ENCODE results near the gene SF3B5.

SF3B5 gene

GRCh38 chr6:144103026-144103563 is 7.7 kb upstream of the SF3B5 start:
- no peak for TF ChIP-seq CTCF (IDR thresholded peaks at IDR 0.05; ENCODE audit: poor library complexity, severe bottlenecking)
- H3K27ac ChIP-seq (ENCODE audit: poor library complexity, severe bottlenecking): no peak overlapping the region
- H3K9me3 ChIP-seq (ENCODE audit: severe bottlenecking): no peaks in the 10 kb centered on the region
- DNase-seq (ENCODE audit: low spot score) (no peak), ATAC-seq (ENCODE audit: low read depth) (no peak)
- H3K4me3 ChIP-seq (ENCODE audit: severe bottlenecking): no peak overlapping the region
- no peaks in the 10 kb centered on the region for H3K4me1 ChIP-seq (ENCODE audit: insufficient read depth, poor library complexity, severe bottlenecking)
- H3K36me3 ChIP-seq (ENCODE audit: low read depth): no peaks in the 10 kb centered on the region
- no peaks in the 10 kb centered on the region for H3K27me3 ChIP-seq (ENCODE audit: insufficient read depth, poor library complexity, severe bottlenecking)

GRCh38 chr6:144098993-144099392 is 3.6 kb upstream of the SF3B5 start:
- peaks cover 3% of the 10 kb centered on the region for H3K4me1 ChIP-seq (ENCODE audit: insufficient read depth, poor library complexity, severe bottlenecking)
- H3K27me3 ChIP-seq (ENCODE audit: insufficient read depth, poor library complexity, severe bottlenecking): no peaks in the 10 kb centered on the region
- no peak for TF ChIP-seq CTCF (IDR thresholded peaks at IDR 0.05; ENCODE audit: poor library complexity, severe bottlenecking)
- no peaks in the 10 kb centered on the region for H3K9me3 ChIP-seq (ENCODE audit: severe bottlenecking)
- no peak overlapping the region for H3K27ac ChIP-seq (ENCODE audit: poor library complexity, severe bottlenecking)
- DNase-seq (ENCODE audit: low spot score): no peak
- no peak for ATAC-seq (ENCODE audit: low read depth)
- no peaks in the 10 kb centered on the region for H3K36me3 ChIP-seq (ENCODE audit: low read depth)
- no peak overlapping the region for H3K4me3 ChIP-seq (ENCODE audit: severe bottlenecking)

GRCh38 chr6:144094731-144095133 is 641 bp downstream of the SF3B5 start:
- TF ChIP-seq CTCF (IDR thresholded peaks at IDR 0.05; ENCODE audit: poor library complexity, severe bottlenecking): no peak
- DNase-seq (ENCODE audit: low spot score): no peak
- peaks cover 14% of the 10 kb centered on the region for H3K4me1 ChIP-seq (ENCODE audit: insufficient read depth, poor library complexity, severe bottlenecking)

GRCh38 chr6:144093658-144094057 is 1.7 kb downstream of the SF3B5 start:
- ATAC-seq (ENCODE audit: low read depth) (no peak), DNase-seq (ENCODE audit: low spot score) (no peak)
- H3K4me1 ChIP-seq (ENCODE audit: insufficient read depth, poor library complexity, severe bottlenecking): peaks cover 14% of the 10 kb centered on the region
- no peak for TF ChIP-seq CTCF (IDR thresholded peaks at IDR 0.05; ENCODE audit: poor library complexity, severe bottlenecking)
- no peaks in the 10 kb centered on the region for H3K9me3 ChIP-seq (ENCODE audit: severe bottlenecking)
- no peak overlapping the region for H3K27ac ChIP-seq (ENCODE audit: poor library complexity, severe bottlenecking)
- no peaks in the 10 kb centered on the region for H3K27me3 ChIP-seq (ENCODE audit: insufficient read depth, poor library complexity, severe bottlenecking)
- H3K36me3 ChIP-seq (ENCODE audit: low read depth): peaks cover 10% of the 10 kb centered on the region; the same call in 1 of the 2 replicates
- H3K4me3 ChIP-seq (ENCODE audit: severe bottlenecking): no peak overlapping the region

More at GRCh38 chr6:144094731-144095133, 641 bp downstream of the SF3B5 start:
- Histone ChIP-seq H3K27ac (ENCODE audit: poor library complexity, severe bottlenecking) (peak overlapping the region; percentile 30), H3K9me3 (ENCODE audit: severe bottlenecking) (no peaks in the 10 kb centered on the region), H3K27me3 (ENCODE audit: insufficient read depth, poor library complexity, severe bottlenecking) (no peaks in the 10 kb centered on the region), H3K4me3 (ENCODE audit: severe bottlenecking) (peak overlapping the region; percentile 58), H3K36me3 (ENCODE audit: low read depth) (peaks cover 10% of the 10 kb centered on the region; the same call in 1 of the 2 replicates)
- no peak; the same call in 1 of the 3 replicates for ATAC-seq (ENCODE audit: low read depth)

- peaks cover 10% of the 10 kb centered on the region; the same call in 1 of the 2 replicates for H3K36me3 ChIP-seq (ENCODE audit: low read depth)
- no peak overlapping the region for H3K4me3 ChIP-seq (ENCODE audit: severe bottlenecking)
- no peaks in the 10 kb centered on the region for H3K27me3 ChIP-seq (ENCODE audit: insufficient read depth, poor library complexity, severe bottlenecking)
- H3K4me1 ChIP-seq (ENCODE audit: insufficient read depth, poor library complexity, severe bottlenecking): peaks cover 14% of the 10 kb centered on the region
- ATAC-seq (ENCODE audit: low read depth): no peak
- no peak for TF ChIP-seq CTCF (IDR thresholded peaks at IDR 0.05; ENCODE audit: poor library complexity, severe bottlenecking)
- DNase-seq (ENCODE audit: low spot score): no peak
- no peaks in the 10 kb centered on the region for H3K9me3 ChIP-seq (ENCODE audit: severe bottlenecking)
- H3K27ac ChIP-seq (ENCODE audit: poor library complexity, severe bottlenecking): no peak overlapping the region
These were observed 2.1 kb downstream of the SF3B5 start for GRCh38 chr6:144093236-144093635.
